SU-DHL-6 (cell line): ENCODE data around the gene IPCEF1.

ENCODE experiments used
- H2AFZ ChIP-seq: fragments of 200-600 bp; sonication (generic); 2 replicates; pipeline ENCODE4 v1.6.1; 2014; ENCODE audit warnings: low read depth, mild to moderate bottlenecking, moderate library complexity, mixed read lengths, antibody characterized with exemption, low read length; ENCODE audit not compliant: severe bottlenecking
- H3F3A ChIP-seq: fragments of 200-600 bp; shearing (Covaris generic); 2 replicates; pipeline ENCODE4 v1.6.0; 2016; ENCODE audit warnings: antibody characterized with exemption, mild to moderate bottlenecking; ENCODE audit not compliant: insufficient read depth
- H3K27ac ChIP-seq: fragments of 200-600 bp; sonication (generic); 2 replicates; pipeline ENCODE4 v1.5.1; 2016; ENCODE audit warnings: low read depth, mild to moderate bottlenecking, low read length, moderate library complexity, mixed read lengths
- H3K27me3 ChIP-seq: fragments of 200-600 bp; sonication (generic), shearing (Covaris generic); 2 replicates; pipeline ENCODE4 v1.6.0; 2014; ENCODE audit warnings: mild to moderate bottlenecking, low read length
- H3K36me3 ChIP-seq: fragments of 200-600 bp; sonication (generic); 2 replicates; pipeline ENCODE4 v1.6.1; 2014; ENCODE audit warnings: mild to moderate bottlenecking, low read length, mixed read lengths
- H3K4me2 ChIP-seq: fragments of 300-600, 200-600 bp; shearing (Covaris generic), sonication (generic); 2 replicates; pipeline ENCODE4 v1.6.0; 2014; ENCODE audit warnings: low read length, low read depth, mild to moderate bottlenecking; ENCODE audit not compliant: poor library complexity, severe bottlenecking
- H3K4me3 ChIP-seq: fragments of 200-600 bp; sonication (generic); 2 replicates; pipeline ENCODE4 v1.5.1; 2014; ENCODE audit warnings: antibody characterized with exemption, low read length, mild to moderate bottlenecking, mixed read lengths; ENCODE audit not compliant: insufficient read depth, poor library complexity, severe bottlenecking
- H3K79me2 ChIP-seq: fragments of 200-600 bp; sonication (generic); 2 replicates; pipeline ENCODE4 v1.6.1; 2014; ENCODE audit warnings: mild to moderate bottlenecking, low read length, moderate library complexity; ENCODE audit not compliant: insufficient read depth
- H3K9ac ChIP-seq: fragments of 200-600 bp; sonication (generic); 2 replicates; pipeline ENCODE4 v1.7.0; 2014; ENCODE audit warnings: mild to moderate bottlenecking, low read length
- H3K9me2 ChIP-seq: fragments of 200-600 bp; sonication (generic); replicated peaks from 2 replicates; pipeline ENCODE4 v1.6.1; 2014; ENCODE audit warnings: low read length; ENCODE audit not compliant: insufficient read depth
- H3K9me3 ChIP-seq: fragments of 200-600 bp; sonication (generic); 2 replicates; pipeline ENCODE4 v1.6.1; 2014; ENCODE audit warnings: low read length, mixed read lengths; ENCODE audit not compliant: insufficient read depth
- H4K20me1 ChIP-seq: fragments of 200-600 bp; sonication (generic); 2 replicates; pipeline ENCODE4 v1.6.1; 2014; ENCODE audit warnings: low read depth, mild to moderate bottlenecking, antibody characterized with exemption, low read length, moderate library complexity, mixed read lengths
- CTCF ChIP-seq: fragments of 200-600 bp; sonication (generic); IDR thresholded peaks from one replicate; pipeline ENCODE4 v1.5.1; 2017; ENCODE audit warnings: antibody characterized with exemption, mild to moderate bottlenecking, low read length, moderate library complexity; ENCODE audit not compliant: insufficient read depth, poor library complexity, severe bottlenecking
- EZH2phosphoT487 ChIP-seq: fragments of 200-600 bp; sonication (generic), shearing (Covaris generic); conservative IDR thresholded peaks from 2 replicates; pipeline ENCODE4 v1.6.1; 2018; ENCODE audit warnings: mild to moderate bottlenecking, antibody characterized with exemption, low read length, moderate library complexity, mixed read lengths

The IPCEF1 gene

GRCh38 chr6:154379585-154379984 is 23.0 kb upstream of the IPCEF1 start:
- no peaks in the 10 kb centered on the region for H3K9me3 ChIP-seq
- H4K20me1 ChIP-seq = no peaks in the 10 kb centered on the region

GRCh38 chr6:154378518-154378917 is 21.9 kb upstream of the IPCEF1 start:
- H3K36me3 ChIP-seq = no peaks in the 10 kb centered on the region
- H3K9me3 ChIP-seq = no peaks in the 10 kb centered on the region
- H3K27me3 ChIP-seq = no peaks in the 10 kb centered on the region
- no peaks in the 10 kb centered on the region for H3K79me2 ChIP-seq
- H3K27ac ChIP-seq = no peak overlapping the region
- H3K9me2 ChIP-seq = no peaks in the 10 kb centered on the region
- H3K4me3 ChIP-seq = no peak overlapping the region
- H4K20me1 ChIP-seq = no peaks in the 10 kb centered on the region
- no peaks in the 10 kb centered on the region for H3F3A ChIP-seq
- TF ChIP-seq CTCF = no peak
- no peak for TF ChIP-seq EZH2phosphoT487
- H3K9ac ChIP-seq = no peak overlapping the region
- no peak overlapping the region for H2AFZ ChIP-seq
- no peak overlapping the region for H3K4me2 ChIP-seq

More at GRCh38 chr6:154379585-154379984, 23.0 kb upstream of the IPCEF1 start:
- no peak overlapping the region for H3K4me2 ChIP-seq
- H3K9me2 ChIP-seq = no peaks in the 10 kb centered on the region
- H3K9ac ChIP-seq = no peak overlapping the region
- H2AFZ ChIP-seq = no peak overlapping the region
- H3K27ac ChIP-seq = no peak overlapping the region
- TF ChIP-seq CTCF (no peak), EZH2phosphoT487 (no peak)
- H3K79me2 ChIP-seq = no peaks in the 10 kb centered on the region
- H3K4me3 ChIP-seq = no peak overlapping the region
- H3F3A ChIP-seq = no peaks in the 10 kb centered on the region
- H3K36me3 ChIP-seq = no peaks in the 10 kb centered on the region
- no peaks in the 10 kb centered on the region for H3K27me3 ChIP-seq

GRCh38 chr6:154377726-154378125 is 21.1 kb upstream of the IPCEF1 start:
- Histone ChIP-seq H3K9ac (no peak overlapping the region), H3K9me2 (no peaks in the 10 kb centered on the region), H3K9me3 (no peaks in the 10 kb centered on the region), H4K20me1 (no peaks in the 10 kb centered on the region), H3K36me3 (no peaks in the 10 kb centered on the region), H3K79me2 (no peaks in the 10 kb centered on the region), H2AFZ (no peak overlapping the region), H3K4me3 (no peak overlapping the region), H3K27me3 (no peaks in the 10 kb centered on the region), H3K4me2 (no peak overlapping the region), H3K27ac (no peak overlapping the region), H3F3A (no peaks in the 10 kb centered on the region)
- TF ChIP-seq EZH2phosphoT487 (no peak), CTCF (no peak)

GRCh38 chr6:154373971-154374370 is 17.4 kb upstream of the IPCEF1 start:
- Histone ChIP-seq H4K20me1 (no peaks in the 10 kb centered on the region), H3K79me2 (no peaks in the 10 kb centered on the region), H2AFZ (no peak overlapping the region), H3F3A (no peaks in the 10 kb centered on the region), H3K27me3 (no peaks in the 10 kb centered on the region), H3K27ac (no peak overlapping the region), H3K4me3 (no peak overlapping the region), H3K9me2 (no peaks in the 10 kb centered on the region), H3K9ac (no peak overlapping the region), H3K9me3 (no peaks in the 10 kb centered on the region), H3K36me3 (no peaks in the 10 kb centered on the region), H3K4me2 (no peak overlapping the region)
- TF ChIP-seq CTCF = no peak
- TF ChIP-seq EZH2phosphoT487 = no peak
